Stimulated activated naive CD4-positive, alpha-beta T cell (primary cell): ENCODE results near the gene SKI.
A peak's percentile ranks its signal among the peaks of the same experiment; 100 is the strongest.

Source experiments
- DNase-seq, 6 experiments: peaks; one replicate each; lab custom pipeline; 2025; lab: John Stamatoyannopoulos, UW

Gene SKI

DNA sequence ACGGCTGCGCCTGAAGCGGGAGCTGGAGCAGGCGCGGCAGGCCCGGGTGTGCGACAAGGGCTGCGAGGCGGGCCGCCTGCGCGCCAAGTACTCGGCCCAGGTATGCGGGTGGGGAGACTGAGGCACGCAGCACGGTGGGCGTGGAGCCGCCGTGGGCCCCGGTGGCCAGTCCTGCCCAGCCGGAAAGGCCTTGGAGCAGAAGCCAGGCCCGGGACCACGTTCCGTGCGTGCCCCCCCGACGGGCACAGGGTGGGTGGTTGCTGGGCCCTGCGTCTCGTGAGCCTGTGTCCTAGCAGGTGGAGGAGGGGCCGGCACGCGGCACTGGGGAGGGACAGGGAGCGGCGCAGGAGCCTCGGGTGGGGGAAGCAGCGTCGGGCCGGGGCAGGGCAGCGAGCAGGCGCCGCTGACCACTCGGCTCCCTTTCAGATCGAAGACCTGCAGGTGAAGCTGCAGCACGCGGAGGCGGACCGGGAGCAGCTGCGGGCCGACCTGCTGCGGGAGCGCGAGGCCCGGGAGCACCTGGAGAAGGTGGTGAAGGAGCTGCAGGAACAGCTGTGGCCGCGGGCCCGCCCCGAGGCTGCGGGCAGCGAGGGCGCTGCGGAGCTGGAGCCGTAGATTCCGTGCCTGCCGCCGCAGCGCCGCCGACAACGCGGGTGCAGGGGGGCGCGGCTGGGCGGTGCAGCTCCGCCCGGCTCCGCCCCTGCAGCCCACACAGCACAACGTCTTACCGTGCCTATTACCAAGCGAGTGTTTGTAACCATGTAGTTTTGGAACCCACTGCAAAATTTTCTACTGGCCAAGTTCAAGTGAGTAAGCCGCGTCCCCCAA, 78.2 kb downstream of the SKI start:
- DNase-seq: no peak

- DNase-seq: peak in 1 of 6 experiments; percentile 32
These were observed 79.0 kb downstream of the SKI start for GRCh38 chr1:2307064-2307605.

DNA sequence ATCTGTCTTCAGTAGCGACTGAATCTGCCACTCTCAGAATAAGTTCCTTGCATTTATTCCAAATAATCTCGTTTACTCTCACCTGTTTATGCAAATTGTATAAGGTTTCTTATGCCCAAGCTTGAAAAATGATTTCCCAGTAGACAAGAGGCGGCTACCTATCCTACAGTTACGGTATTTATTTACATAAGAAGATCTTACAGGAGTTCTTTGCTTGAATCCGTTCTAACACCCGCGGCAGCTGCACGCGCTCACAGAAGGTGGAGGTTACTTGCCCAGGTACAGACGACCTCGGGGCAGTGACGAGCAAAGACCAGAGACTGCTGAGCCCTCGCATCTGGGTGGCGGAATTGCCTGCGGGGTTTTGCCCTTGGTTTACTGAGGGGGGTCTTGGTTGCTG, 79.9 kb downstream of the SKI start:
- peak in 1 of 6 experiments; percentile 41 for DNase-seq

DNA sequence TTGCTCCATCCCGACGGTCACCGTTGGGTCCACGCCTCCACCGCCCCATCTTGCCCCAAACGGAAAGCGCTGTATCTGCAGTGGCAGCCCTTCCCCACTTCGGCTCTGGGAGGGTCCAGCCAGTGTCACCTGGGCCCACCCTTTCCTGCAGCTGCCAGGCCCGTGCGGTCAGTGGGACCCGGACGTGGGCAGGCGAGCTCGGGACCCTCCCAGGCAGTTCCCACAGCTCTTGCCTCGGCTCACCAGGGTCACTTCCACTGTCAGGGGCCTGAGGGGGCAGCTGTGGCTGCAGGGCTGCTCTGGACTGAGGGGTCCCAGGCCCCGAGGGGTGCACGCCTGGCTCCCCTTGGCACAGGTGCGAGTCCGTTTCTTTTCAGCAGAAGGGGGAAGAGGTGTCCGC, 80.7 kb downstream of the SKI start:
- DNase-seq: no peak

DNA sequence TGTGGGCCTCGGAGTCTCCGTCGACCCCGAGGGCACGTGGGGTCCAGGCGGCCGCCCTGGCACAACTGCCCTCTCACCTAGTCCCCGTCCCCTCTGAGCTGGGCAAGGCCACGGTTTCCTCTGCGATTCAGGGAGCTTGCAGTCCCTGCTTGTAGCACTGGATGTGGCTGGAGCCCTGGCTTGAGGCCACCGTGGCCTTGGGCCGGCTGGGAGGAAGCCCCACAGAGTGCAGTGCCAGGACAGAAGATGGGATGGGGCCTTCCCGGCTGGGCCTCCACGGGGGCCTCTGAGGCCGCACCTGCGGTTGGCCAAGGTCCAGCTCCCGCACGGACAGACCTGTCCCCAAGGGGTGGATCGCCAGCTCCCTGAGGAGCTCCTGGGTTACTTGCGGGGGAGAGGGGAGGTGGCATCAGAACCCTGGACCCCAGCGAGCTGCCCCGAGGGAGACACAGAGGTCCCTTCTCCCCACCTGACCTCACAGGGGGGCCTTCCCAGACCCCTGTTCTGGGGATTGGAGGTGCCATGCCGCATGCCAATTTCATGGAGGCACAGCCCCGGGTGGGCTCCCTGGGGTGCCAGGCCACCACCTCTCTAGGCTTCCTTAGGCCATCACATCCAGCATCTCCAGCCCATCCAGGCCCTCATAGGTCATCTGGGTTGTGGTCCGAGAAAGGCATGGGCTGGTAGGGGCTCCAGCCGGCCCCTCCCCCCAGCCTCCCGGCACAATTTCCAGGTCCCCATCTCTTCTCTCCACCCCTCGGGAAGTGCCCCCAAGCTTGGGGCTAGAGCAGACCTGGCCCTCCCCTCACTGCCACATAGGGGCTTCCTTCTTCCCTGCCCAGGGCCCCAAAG, 82.4 kb downstream of the SKI start:
- no peak for DNase-seq

- peak; percentile 17 to 53 (median 42) for DNase-seq
These were observed 83.3 kb downstream of the SKI start for GRCh38 chr1:2311184-2312032.

GRCh38 chr1:2312160-2312514, 84.0 kb downstream of the SKI start:
- no peak for DNase-seq

DNA sequence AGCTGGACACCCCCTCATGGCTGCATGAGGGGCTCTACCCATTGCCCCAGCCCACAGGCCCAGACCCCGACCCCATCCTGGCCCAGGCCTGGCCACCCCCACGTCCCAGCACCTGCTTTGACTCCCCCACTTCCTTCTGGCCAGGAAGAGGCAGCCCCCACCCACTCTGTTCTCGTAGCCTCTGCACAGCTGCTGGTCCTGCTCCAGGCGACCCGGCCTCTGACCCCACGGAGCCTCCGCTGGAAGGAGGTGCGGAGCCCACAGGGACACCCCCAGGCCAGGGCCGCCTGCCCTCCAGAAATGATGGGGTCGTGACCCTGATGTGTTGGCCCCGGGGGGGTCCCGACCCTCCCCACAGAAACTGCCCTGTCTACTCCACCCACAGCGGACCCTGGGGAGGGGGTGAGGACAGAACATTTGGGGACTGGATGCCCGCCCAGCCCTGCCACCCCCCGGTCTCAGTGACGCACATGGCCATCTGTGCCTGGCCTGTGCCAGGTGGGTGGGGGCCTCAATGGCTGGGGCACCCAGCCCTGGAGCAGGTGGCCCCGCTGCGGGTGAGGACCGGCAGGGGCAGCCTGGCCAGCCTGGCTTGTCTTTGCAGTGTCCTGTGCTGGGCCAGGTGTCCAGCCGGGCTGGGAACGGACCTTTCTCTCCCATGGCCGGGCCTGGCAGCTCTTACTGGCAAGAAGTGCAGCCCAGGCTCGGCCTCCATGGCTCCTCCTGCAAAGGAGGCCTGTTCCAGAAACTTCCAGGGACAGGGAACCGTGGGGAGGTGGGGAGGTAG, 84.6 kb downstream of the SKI start:
- peak in 1 of 6 experiments; percentile 47 for DNase-seq

DNA sequence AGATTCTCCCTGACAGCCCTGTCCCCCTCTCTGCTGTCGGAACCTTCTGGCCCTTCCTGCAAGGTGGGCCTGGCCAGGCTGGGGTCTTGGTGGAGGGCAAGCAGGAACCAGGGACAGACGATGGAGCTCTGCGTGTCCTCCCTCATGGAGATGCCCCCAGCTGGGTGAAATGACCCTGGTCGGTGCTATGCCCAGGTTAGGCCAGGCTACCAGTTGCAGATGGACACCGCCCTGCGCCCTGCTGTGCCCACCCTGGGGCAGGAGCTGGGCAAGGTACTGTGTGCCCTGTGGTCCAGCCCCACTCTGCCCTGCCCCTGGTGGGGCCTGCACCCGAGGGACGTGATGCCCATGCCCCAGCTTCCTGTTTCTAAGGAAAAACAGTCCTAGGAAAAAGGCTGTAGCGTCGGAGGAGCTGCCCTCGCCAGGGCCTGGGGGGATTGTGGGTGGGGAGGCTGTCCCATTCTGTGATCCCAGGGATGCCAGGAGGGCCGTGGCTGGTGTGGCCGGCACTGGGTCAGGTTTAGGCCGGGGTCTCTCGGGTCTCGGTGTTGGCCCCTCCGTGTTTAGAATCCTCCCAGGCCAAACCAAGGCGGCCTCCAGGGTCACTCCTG, 85.6 kb downstream of the SKI start:
- DNase-seq: peak in 1 of 6 experiments; percentile 50

GRCh38 chr1:2314273-2314802, 86.2 kb downstream of the SKI start:
- DNase-seq: peak in 3 of 6 experiments; percentile 26 to 45 (median 40)

GRCh38 chr1:2314803-2315673, 86.9 kb downstream of the SKI start:
- peak; percentile 55 to 81 (median 67) for DNase-seq

- DNase-seq: no peak
These were observed 87.7 kb downstream of the SKI start for GRCh38 chr1:2315674-2316450.

DNA sequence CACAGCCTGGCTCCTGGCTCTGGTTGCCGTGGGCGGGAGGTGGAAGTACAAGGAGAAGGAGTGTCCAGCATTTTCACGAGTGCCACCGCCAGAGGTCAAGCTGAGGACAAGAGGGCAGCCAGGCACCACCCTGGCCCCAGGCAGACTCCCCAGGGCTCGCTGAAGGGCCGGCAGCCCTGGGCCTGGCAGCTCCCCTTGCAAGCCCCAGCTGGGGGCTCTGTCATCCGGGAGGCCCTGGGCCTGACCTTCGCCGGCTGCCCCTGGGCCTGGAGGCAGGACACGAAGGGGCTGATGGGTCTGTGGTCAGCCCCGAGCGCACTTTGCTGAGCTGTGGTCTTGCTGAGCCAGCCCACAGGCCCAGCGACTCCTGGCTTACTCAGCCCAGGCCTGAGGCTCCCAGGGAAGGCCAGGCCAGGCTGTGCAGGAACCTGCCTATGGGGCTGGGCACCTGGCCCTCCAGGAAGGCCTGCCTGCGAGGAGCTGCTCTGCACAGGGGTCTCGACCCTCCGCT, 88.4 kb downstream of the SKI start:
- DNase-seq: no peak

DNA sequence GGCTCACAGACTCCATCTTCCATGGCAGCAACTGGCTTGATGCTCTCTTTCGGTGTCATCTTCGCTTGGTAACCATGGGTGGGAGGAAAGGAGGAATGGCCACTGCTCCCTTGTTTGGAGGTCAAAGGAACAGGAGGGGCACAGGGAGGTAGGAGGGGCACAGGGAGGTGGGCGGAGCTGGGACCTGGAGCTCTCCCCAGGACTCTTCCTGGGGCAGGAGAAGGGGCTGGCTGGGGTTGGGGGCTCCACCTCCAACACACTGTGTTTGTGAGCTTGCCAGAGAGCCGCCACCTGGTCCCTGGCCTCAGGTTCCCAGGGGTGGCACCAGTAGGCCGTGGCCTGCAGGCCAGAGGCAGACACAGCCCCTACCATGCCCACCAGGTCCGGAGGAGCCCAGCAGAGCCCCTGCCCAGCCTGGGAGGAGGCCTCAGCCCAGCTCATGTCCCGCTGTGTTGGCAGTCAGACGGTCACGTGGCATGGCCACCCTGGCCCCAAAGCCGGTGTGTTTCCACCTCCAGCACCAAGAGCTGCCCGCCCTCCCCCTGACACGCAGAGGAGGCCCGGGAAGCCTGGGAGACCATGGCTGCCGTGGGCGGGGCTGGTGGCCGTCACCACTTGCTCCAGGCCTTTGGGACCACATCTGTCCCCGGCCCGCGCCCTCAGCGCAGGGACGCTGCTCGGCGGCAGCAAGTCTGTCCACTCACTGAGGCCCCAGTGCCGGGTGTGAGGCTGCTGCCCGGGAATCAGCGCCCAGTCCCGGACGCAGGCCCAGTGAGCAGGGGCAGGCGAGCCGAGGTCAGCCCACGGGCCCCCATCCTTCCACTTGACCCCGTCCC, 89.3 kb downstream of the SKI start:
- no peak for DNase-seq

- no peak for DNase-seq
These were observed 90.5 kb downstream of the SKI start for GRCh38 chr1:2318314-2319278.

- DNase-seq: no peak
These were observed 91.2 kb downstream of the SKI start for GRCh38 chr1:2319291-2319690.
